Naive thymus-derived CD4-positive, alpha-beta T cell (primary cell): ENCODE measurements around the gene ATP5F1E. TPM values are rescaled to one million over a fixed set of nuclear protein-coding genes. Genes with fewer than 3 reads are reported as not detected.

Experiments
- ATAC-seq: fragments of 150-1000 bp; cut with Tn5 transposase; 2 replicates; pipeline ENCODE4 v1.10.0; 2021; ENCODE audit warnings: mild to moderate bottlenecking, moderate library complexity
- CTCF ChIA-PET: fragments of 350-600 bp; sonication (Branson Sonifier 250); formaldehyde crosslinking; loops from one replicate; lab custom pipeline; 2021; ENCODE audit warnings: antibody characterized with exemption; lab: Charles Lee
- POLR2A ChIA-PET: fragments of 350-600 bp; sonication (Branson Sonifier 250); formaldehyde crosslinking; loops from one replicate; lab custom pipeline; 2021; ENCODE audit warnings: antibody characterized with exemption, inconsistent platforms; lab: Charles Lee
- DNase-seq, 9 donors: peaks; one replicate each; pipeline versions ENCODE4 v3.0.0 to v3.0.0-alpha.2; 2020 to 2022; ENCODE audit warnings: mixed read lengths in 1 of 9
- H3K27ac ChIP-seq: one replicate; pipeline ENCODE4 v1.7.0; 2013; ENCODE audit warnings: mild to moderate bottlenecking, low read depth, low read length, moderate library complexity
- H3K27me3 ChIP-seq, 2 donors: one replicate each; pipeline ENCODE4 v1.7.0; 2013; ENCODE audit warnings: low read length in 2 of 2, mild to moderate bottlenecking in 2 of 2, moderate library complexity in 2 of 2; ENCODE audit not compliant: control insufficient read depth in 2 of 2, insufficient read depth in 2 of 2
- H3K36me3 ChIP-seq, 3 experiments: 1 replicate in 2 of 3; 2 replicates in 1 of 3; pipeline ENCODE4 v1.7.0; 2013; ENCODE audit warnings: low read length in 3 of 3, mild to moderate bottlenecking in 3 of 3, moderate library complexity in 1 of 3; ENCODE audit not compliant: insufficient read depth in 3 of 3, control insufficient read depth in 2 of 3
- H3K4me1 ChIP-seq, 2 donors: one replicate each; pipeline ENCODE4 v1.7.0; 2013; ENCODE audit warnings: low read length in 2 of 2, mild to moderate bottlenecking in 2 of 2, moderate library complexity in 1 of 2; ENCODE audit not compliant: control insufficient read depth in 2 of 2, insufficient read depth in 2 of 2
- H3K4me3 ChIP-seq: 2 replicates; pipeline ENCODE4 v1.7.0; 2013; ENCODE audit warnings: mild to moderate bottlenecking, low read length
- H3K9me3 ChIP-seq, 3 experiments: 1 replicate in 2 of 3; 2 replicates in 1 of 3; pipeline ENCODE4 v1.7.0; 2013; ENCODE audit warnings: low read length in 3 of 3; ENCODE audit not compliant: control insufficient read depth in 2 of 3
- H3K27ac Mint-ChIP-seq, 9 donors: one replicate each; pipeline ENCODE4 v1.8.0; 2020 to 2022; ENCODE audit warnings: mixed read lengths in 9 of 9, mild to moderate bottlenecking in 8 of 9, moderate library complexity in 5 of 9, inconsistent platforms in 2 of 9
- H3K27me3 Mint-ChIP-seq, 5 donors: one replicate each; pipeline ENCODE4 v1.8.0; 2021 to 2022; ENCODE audit warnings: mixed read lengths in 5 of 5, mild to moderate bottlenecking in 1 of 5
- H3K36me3 Mint-ChIP-seq, 5 donors: one replicate each; pipeline ENCODE4 v1.8.0; 2020 to 2022; ENCODE audit warnings: mixed read lengths in 5 of 5, mild to moderate bottlenecking in 3 of 5, inconsistent platforms in 1 of 5
- H3K4me1 Mint-ChIP-seq, 7 donors: one replicate each; pipeline ENCODE4 v1.8.0; 2020 to 2022; ENCODE audit warnings: mixed read lengths in 7 of 7, mild to moderate bottlenecking in 3 of 7, inconsistent platforms in 1 of 7
- H3K4me3 Mint-ChIP-seq, 10 donors: one replicate each; pipeline ENCODE4 v1.8.0; 2020 to 2022; ENCODE audit warnings: mild to moderate bottlenecking in 10 of 10, mixed read lengths in 10 of 10, moderate library complexity in 6 of 10, inconsistent platforms in 2 of 10
- H3K9me3 Mint-ChIP-seq, 11 donors: one replicate each; pipeline ENCODE4 v1.8.0; 2020 to 2022; ENCODE audit warnings: mixed read lengths in 11 of 11, mild to moderate bottlenecking in 4 of 11, inconsistent platforms in 1 of 11, moderate library complexity in 1 of 11
- intact Hi-C, 2 donors: fragments of 100-400 bp; cut with micrococcal nuclease; formaldehyde crosslinking; loops; one replicate each; pipeline ENCODE4 v1.15.1; 2023
- polyA plus RNA-seq, 2 donors: library from polyadenylated mRNA; unstranded; fragments of 300-500 nt; fragmentation: Illumina TruSeq; gene quantifications; one replicate each; pipeline ENCODE4 v1.2.3, GENCODE V29; 2021
- total RNA-seq, 6 experiments: library from RNA in 5 of 6; stranded (reverse) in 5 of 6; gene quantifications; 1 replicate in 5 of 6; 2 replicates in 1 of 6; pipeline ENCODE4 v1.2.3 and lab custom pipeline; 2021 to 2026

Gene ATP5F1E
- total and polyA plus RNA-seq, 7 experiments from 2014 or later, result 31.4 to 81.7 (median 67.4) TPM

DNA sequence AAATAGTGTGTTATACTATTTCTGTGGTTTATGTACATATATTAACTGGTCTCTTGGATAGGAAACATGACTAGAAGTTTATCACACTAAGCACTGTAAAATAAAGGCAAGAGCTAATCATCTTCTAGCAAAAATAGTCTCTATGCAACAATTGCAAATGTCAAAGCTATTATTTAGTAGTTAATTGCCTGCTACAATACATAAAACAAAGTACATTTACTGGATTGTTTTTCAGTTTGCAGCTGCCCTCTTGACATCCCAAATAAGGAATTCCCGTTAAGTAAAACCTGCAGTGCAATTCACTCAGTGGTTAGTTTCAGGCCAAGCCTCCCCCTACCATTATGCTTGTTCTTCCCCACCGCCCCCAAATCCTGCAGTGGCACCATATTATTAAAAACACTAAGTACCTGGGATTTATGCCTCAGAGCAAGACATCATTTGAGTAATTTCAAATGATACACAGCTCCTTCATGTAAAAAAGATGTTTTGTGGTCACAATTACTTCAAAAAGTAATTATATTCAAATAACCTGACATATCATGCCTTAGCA lies 1.6 kb upstream of the ATP5F1E start:
- CTCF ChIA-PET, result interaction anchor here (1.1 kb wide), 1 partner anchor 53 kb away, joined by 4 read pairs; the partner anchor contains the start of gene NELFCD
- H3K9me3 Mint-ChIP-seq, result no peaks in the 10 kb centered on the region

DNA sequence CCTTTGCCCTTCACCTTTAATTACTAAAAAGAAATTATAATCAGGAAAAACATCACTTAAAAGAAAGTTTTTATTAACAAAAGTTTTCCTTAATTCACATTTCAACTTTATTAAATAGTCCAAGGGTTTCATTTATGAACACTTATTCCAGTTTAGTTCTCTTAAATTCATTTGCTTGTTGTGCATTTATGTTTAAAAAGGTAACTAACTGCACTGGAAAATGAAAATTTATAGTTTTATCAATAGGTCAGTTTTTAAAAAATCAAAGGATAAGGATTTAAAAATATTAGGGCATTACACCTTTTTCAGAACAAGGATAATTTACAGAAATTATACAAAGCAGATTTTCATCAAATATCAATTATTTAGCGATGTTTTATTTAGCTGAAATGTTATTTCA lies 958 bp upstream of the ATP5F1E start:
- Histone ChIP-seq H3K4me3 (no peak overlapping the region), H3K27me3 (no peaks in the 10 kb centered on the region), H3K4me1 (peaks cover 31 to 37% of the 10 kb centered on the region in 2 donors), H3K27ac (peak overlapping the region; percentile 85), H3K36me3 (peaks cover 21 to 50% (median 25%) of the 10 kb centered on the region in 3 experiments), H3K9me3 (no peaks in the 10 kb centered on the region)
- ChIA-PET CTCF (interaction anchor here (1.1 kb wide), 1 partner anchor 52 kb away, joined by 4 read pairs; the partner anchor contains the start of gene NELFCD), POLR2A (interaction anchor here (0.6 to 4.5 kb wide), 17 partner anchors 9 to 382 kb away, joined by 3 to 58 read pairs (median 9); partner anchors contain the start of genes NELFCD, PRELID3B, STX16 and ZNF831)
- intact Hi-C loops, result loop anchor here (2.0 to 10.0 kb wide), 7 partner anchors 130 to 1638 kb away; partner anchors contain the start of genes RAB22A (in 1 of the 2), RBM38 (in 1 of the 2), STX16 (in 1 of the 2) and VAPB (in 1 of the 2)
- Mint-ChIP-seq H3K9me3 (no peaks in the 10 kb centered on the region), H3K4me1 (peaks cover 34 to 54% (median 50%) of the 10 kb centered on the region in 7 donors), H3K27ac (peak overlapping the region; percentile 86 to 98 (median 93)), H3K27me3 (no peaks in the 10 kb centered on the region), H3K36me3 (peaks cover 12 to 51% (median 32%) of the 10 kb centered on the region in 5 donors), H3K4me3 (peak overlapping the region; percentile 87 to 96 (median 92))
- no peak for DNase-seq
- ATAC-seq, result no peak

More for the DNA sequence above, 1.6 kb upstream of the ATP5F1E start:
- no peaks in the 10 kb centered on the region for H3K27me3 Mint-ChIP-seq
- H3K36me3 Mint-ChIP-seq, result peaks cover 12 to 48% (median 27%) of the 10 kb centered on the region in 5 donors
- H3K27me3 ChIP-seq, result no peaks in the 10 kb centered on the region
- intact Hi-C loops, result loop anchor here (2.0 to 10.0 kb wide), 7 partner anchors 129 to 1639 kb away; partner anchors contain the start of genes RAB22A (in 1 of the 2), RBM38 (in 1 of the 2), STX16 (in 1 of the 2) and VAPB (in 1 of the 2)
- no peak for DNase-seq
- H3K4me1 ChIP-seq, result peaks cover 26 to 32% of the 10 kb centered on the region in 2 donors
- POLR2A ChIA-PET, result interaction anchor here (0.6 to 4.5 kb wide), 17 partner anchors 9 to 167 kb away, joined by 3 to 58 read pairs (median 5); partner anchors contain the start of genes NELFCD, PRELID3B and ZNF831
- H3K27ac ChIP-seq, result no peak overlapping the region
- ATAC-seq, result no peak
- H3K36me3 ChIP-seq, result peaks cover 24 to 49% (median 27%) of the 10 kb centered on the region in 3 experiments
- no peak overlapping the region for H3K4me3 ChIP-seq
- H3K4me3 Mint-ChIP-seq, result peak overlapping the region in 4 of 10 donors; percentile 13 to 55 (median 27)
- peak overlapping the region in 4 of 9 donors; percentile 55 to 84 (median 68) for H3K27ac Mint-ChIP-seq
- no peaks in the 10 kb centered on the region for H3K9me3 ChIP-seq
- peaks cover 31 to 50% (median 47%) of the 10 kb centered on the region in 7 donors for H3K4me1 Mint-ChIP-seq

DNA sequence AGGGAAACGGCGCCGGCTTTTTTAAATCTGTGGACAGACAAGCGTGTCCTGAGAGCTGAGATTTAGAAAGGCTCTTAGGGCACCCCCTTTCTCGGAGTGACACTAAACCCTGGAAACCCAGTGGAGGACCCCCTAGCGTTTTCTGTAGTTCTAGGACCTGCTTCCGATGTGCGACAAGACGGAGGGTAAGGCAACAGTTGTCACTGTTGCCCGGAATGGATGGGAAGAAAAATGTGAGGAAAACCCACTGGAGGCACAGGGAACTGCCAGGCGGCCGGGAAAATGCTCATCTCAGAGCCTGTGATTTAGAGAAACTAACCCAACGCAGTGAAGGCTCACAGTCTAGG lies 551 bp upstream of the ATP5F1E start:
- H3K4me3 Mint-ChIP-seq, result peak overlapping the region; percentile 87 to 96 (median 92)
- intact Hi-C loops, result loop anchor here (1.0 to 10.0 kb wide), 16 partner anchors 10 to 1638 kb away; partner anchors contain the start of genes NELFCD (in 2 of the 2), PRELID3B (in 2 of the 2), RAB22A (in 1 of the 2) and RBM38 (in 1 of the 2)
- DNase-seq (no peak), ATAC-seq (no peak)
- peak overlapping the region; percentile 86 to 98 (median 93) for H3K27ac Mint-ChIP-seq
- H3K27me3 Mint-ChIP-seq, result no peaks in the 10 kb centered on the region
- peaks cover 36 to 58% (median 54%) of the 10 kb centered on the region in 7 donors for H3K4me1 Mint-ChIP-seq
- POLR2A ChIA-PET, result interaction anchor here (0.7 to 4.5 kb wide), 34 partner anchors 10 to 1640 kb away, joined by 3 to 58 read pairs (median 5); partner anchors contain the start of genes NELFCD, PRELID3B, RAB22A and STX16
- H3K36me3 ChIP-seq, result peaks cover 21 to 50% (median 23%) of the 10 kb centered on the region in 3 experiments
- H3K9me3 Mint-ChIP-seq, result no peaks in the 10 kb centered on the region
- no peaks in the 10 kb centered on the region for H3K27me3 ChIP-seq
- H3K9me3 ChIP-seq, result no peaks in the 10 kb centered on the region
- peak overlapping the region; percentile 62 for H3K4me3 ChIP-seq
- H3K36me3 Mint-ChIP-seq, result peaks cover 12 to 50% (median 32%) of the 10 kb centered on the region in 5 donors
- CTCF ChIA-PET, result interaction anchor here (1.1 kb wide), 1 partner anchor 52 kb away, joined by 4 read pairs; the partner anchor contains the start of gene NELFCD
- peak overlapping the region; percentile 85 for H3K27ac ChIP-seq
- H3K4me1 ChIP-seq, result peaks cover 35 to 39% of the 10 kb centered on the region in 2 donors

DNA sequence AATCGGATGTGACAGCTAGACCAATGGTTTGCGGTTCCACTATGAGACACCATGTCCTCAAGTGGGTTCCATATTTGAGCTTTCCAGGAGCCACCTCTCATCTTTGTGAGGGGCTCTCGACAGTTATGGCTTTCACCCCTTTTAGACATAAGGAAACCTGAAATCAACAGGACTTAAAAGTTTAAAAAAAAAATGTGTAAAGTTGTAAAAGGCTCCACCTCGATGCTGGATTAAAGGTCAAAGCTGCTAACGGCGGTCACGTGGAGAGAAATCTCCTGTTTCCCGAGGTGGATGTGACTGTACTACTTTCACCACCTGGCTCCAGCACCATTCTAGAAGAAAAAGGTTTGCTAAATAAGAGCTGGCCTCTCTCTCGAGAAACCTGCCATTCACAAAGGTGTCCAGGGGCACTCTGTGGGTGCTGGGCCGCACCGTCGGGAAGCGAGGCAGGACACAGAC lies 542 bp downstream of the ATP5F1E start:
- Histone ChIP-seq H3K4me3 (peak overlapping the region; percentile 62), H3K27me3 (no peaks in the 10 kb centered on the region), H3K36me3 (peaks cover 21 to 49% (median 26%) of the 10 kb centered on the region in 3 experiments), H3K9me3 (no peaks in the 10 kb centered on the region), H3K27ac (peak overlapping the region; percentile 85), H3K4me1 (peaks cover 44 to 45% of the 10 kb centered on the region in 2 donors)
- DNase-seq (no peak), ATAC-seq (no peak)
- ChIA-PET POLR2A (interaction anchor here (0.6 to 4.5 kb wide), 32 partner anchors 9 to 1638 kb away, joined by 3 to 58 read pairs (median 4); partner anchors contain the start of genes NELFCD, PRELID3B, RAB22A and STX16), CTCF (interaction anchor here (0.7 to 0.9 kb wide), 4 partner anchors 10 to 373 kb away, joined by 3 to 4 read pairs (median 3); no protein-coding TSS in a partner anchor)
- H3K4me3 Mint-ChIP-seq, result peak overlapping the region; percentile 87 to 96 (median 94)
- no peaks in the 10 kb centered on the region for H3K27me3 Mint-ChIP-seq
- H3K4me1 Mint-ChIP-seq, result peaks cover 40 to 62% (median 56%) of the 10 kb centered on the region in 7 donors
- peaks cover 12 to 50% (median 37%) of the 10 kb centered on the region in 5 donors for H3K36me3 Mint-ChIP-seq
- H3K27ac Mint-ChIP-seq, result peak overlapping the region; percentile 86 to 96 (median 94)
- H3K9me3 Mint-ChIP-seq, result no peaks in the 10 kb centered on the region
- intact Hi-C loops, result loop anchor here (1.0 to 10.0 kb wide), 16 partner anchors 11 to 1637 kb away; partner anchors contain the start of genes NELFCD (in 2 of the 2), PRELID3B (in 2 of the 2), RAB22A (in 1 of the 2) and RBM38 (in 1 of the 2)

DNA sequence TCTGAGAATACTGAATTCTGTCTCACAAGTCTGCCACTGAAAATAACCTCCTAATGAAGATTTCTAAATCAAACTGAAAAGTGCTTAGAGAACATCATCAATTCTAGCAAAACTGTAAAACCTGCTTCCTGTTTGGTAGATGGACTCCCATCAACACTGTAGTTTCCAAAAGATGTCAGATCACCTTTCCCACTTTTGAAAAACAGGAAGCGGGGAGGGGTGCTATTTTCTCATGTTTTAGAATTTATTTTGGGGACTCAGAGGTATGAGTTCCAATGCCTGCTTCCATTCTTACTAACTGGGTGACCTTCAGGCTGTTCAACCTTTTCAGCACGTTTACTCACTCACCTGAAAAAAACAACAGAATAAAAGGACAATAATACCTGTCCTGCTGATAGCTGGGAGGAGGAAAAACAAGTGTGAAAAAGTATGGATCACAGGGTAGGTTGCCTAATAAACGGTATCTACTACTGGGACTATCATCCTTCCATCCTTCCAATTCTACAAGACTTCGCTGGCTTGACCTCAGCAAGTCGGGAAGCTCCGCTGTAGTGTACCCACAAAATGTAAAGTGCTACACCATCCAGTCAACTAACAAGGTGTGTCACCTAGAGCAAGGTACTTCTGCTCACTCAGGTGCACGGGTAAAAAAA lies 1.1 kb downstream of the ATP5F1E start:
- H3K4me1 ChIP-seq, result peaks cover 44 to 46% of the 10 kb centered on the region in 2 donors
- H3K36me3 Mint-ChIP-seq, result peaks cover 11 to 47% (median 37%) of the 10 kb centered on the region in 5 donors
- intact Hi-C loops, result loop anchor here (5.0 to 10.0 kb wide), 4 partner anchors 644 to 1636 kb away; partner anchors contain the start of genes RAB22A (in 1 of the 2), RBM38 (in 1 of the 2) and VAPB (in 1 of the 2)

More for the DNA sequence above, 1.1 kb downstream of the ATP5F1E start:
- peaks cover 42 to 65% (median 58%) of the 10 kb centered on the region in 7 donors for H3K4me1 Mint-ChIP-seq
- Histone ChIP-seq H3K4me3 (peak overlapping the region; percentile 62), H3K36me3 (peaks cover 19 to 46% (median 26%) of the 10 kb centered on the region in 3 experiments), H3K27me3 (no peaks in the 10 kb centered on the region), H3K27ac (peak overlapping the region; percentile 85), H3K9me3 (no peaks in the 10 kb centered on the region)
- peak overlapping the region; percentile 87 to 96 (median 94) for H3K4me3 Mint-ChIP-seq
- no peaks in the 10 kb centered on the region for H3K9me3 Mint-ChIP-seq
- DNase-seq (no peak), ATAC-seq (no peak)
- ChIA-PET CTCF (interaction anchor here (0.7 to 0.9 kb wide), 2 partner anchors 10 to 41 kb away, joined by 3 read pairs; no protein-coding TSS in a partner anchor), POLR2A (interaction anchor here (1.1 to 4.5 kb wide), 18 partner anchors 8 to 423 kb away, joined by 3 to 58 read pairs (median 5); partner anchors contain the start of genes NELFCD, PRELID3B, STX16 and TUBB1)
- H3K27me3 Mint-ChIP-seq, result no peaks in the 10 kb centered on the region
- H3K27ac Mint-ChIP-seq, result peak overlapping the region in 8 of 9 donors; percentile 86 to 96 (median 94)
